Coronary artery (tissue), 2 donors: Measurements from ENCODE around the gene TFAP2A.

Experiments
- DNase-seq: peaks from one replicate; pipeline ENCODE4 v3.0.0-alpha.2; 2017; ENCODE audit warnings: low spot score
- H3K27ac ChIP-seq, 2 donors: fragments of 200-600 bp; sonication (generic); one replicate each; pipeline ENCODE4 v1.5.1; 2016 to 2019
- H3K4me3 ChIP-seq: fragments of 200-600 bp; sonication (generic); 2 replicates; pipeline ENCODE4 v1.5.1; 2016; ENCODE audit warnings: mild to moderate bottlenecking, moderate library complexity
- CTCF ChIP-seq: fragments of 200-600 bp; sonication (generic); IDR thresholded peaks from one replicate; pipeline ENCODE4 v1.5.1; 2019; ENCODE audit warnings: antibody characterized with exemption

Gene TFAP2A

GRCh38 chr6:10411971-10412460, 2.9 kb downstream of the TFAP2A start:
- Histone ChIP-seq H3K27ac (no peak overlapping the region), H3K4me3 (peak overlapping the region; percentile 74)
- no peak for TF ChIP-seq CTCF
- DNase-seq, result peak; percentile 71

GRCh38 chr6:10411131-10411970, 3.5 kb downstream of the TFAP2A start:
- Histone ChIP-seq H3K4me3 (peak overlapping the region; percentile 74), H3K27ac (no peak overlapping the region)
- TF ChIP-seq CTCF, result no peak
- no peak for DNase-seq

GRCh38 chr6:10410207-10411050, 4.4 kb downstream of the TFAP2A start:
- no peak overlapping the region for H3K27ac ChIP-seq
- peak overlapping the region; percentile 74 for H3K4me3 ChIP-seq
- no peak for DNase-seq
- TF ChIP-seq CTCF, result no peak

- Histone ChIP-seq H3K27ac (no peak overlapping the region), H3K4me3 (peak overlapping the region; percentile 13)
- DNase-seq, result no peak
- TF ChIP-seq CTCF, result no peak
Measured at GRCh38 chr6:10409731-10410206, 5.1 kb downstream of the TFAP2A start.

GRCh38 chr6:10409233-10409721, 5.6 kb downstream of the TFAP2A start:
- Histone ChIP-seq H3K27ac (no peak overlapping the region), H3K4me3 (peak overlapping the region; percentile 13)
- DNase-seq, result no peak
- no peak for TF ChIP-seq CTCF

- Histone ChIP-seq H3K27ac (no peak overlapping the region), H3K4me3 (no peak overlapping the region)
- TF ChIP-seq CTCF, result no peak
- DNase-seq, result no peak
Measured at GRCh38 chr6:10408457-10408856, 6.4 kb downstream of the TFAP2A start.
